ENCODE results near the gene KCNK2. TPM values are rescaled to one million over a fixed set of nuclear protein-coding genes. Genes with fewer than 3 reads are reported as not detected.

Gene KCNK2
- total and polyA plus RNA-seq, 10 of the 15 experiments (the other 5 are each of a cell fraction or from before 2014, with no cell fraction given) = 0.04 to 0.13 (median 0.08) TPM; not detected in 4

GRCh38 chr1:215115760-215116159 is 33.2 kb downstream of the KCNK2 start:
- no TSS peak for BruUV-seq (replicated peaks)
- no peak overlapping the region for H3K9ac ChIP-seq (ENCODE audit: control insufficient read depth, insufficient read depth, low read length)
- H3K4me3 ChIP-seq = no peak overlapping the region
- H2AFZ ChIP-seq (ENCODE audit: control insufficient read depth, low read depth, low read length) = no peak overlapping the region
- in situ Hi-C loops (cut with MboI) = no loop called here
- POLR2A ChIA-PET = interaction anchor here (0.6 kb wide), 1 partner anchor 170 kb away, joined by 3 read pairs; no protein-coding TSS in a partner anchor
- no peaks in the 10 kb centered on the region for H3K79me2 ChIP-seq (ENCODE audit: control insufficient read depth, insufficient read depth, low read length)
- CTCF ChIA-PET = interaction anchor here (1.0 to 1.2 kb wide), 3 partner anchors 12 to 412 kb away, joined by 3 read pairs; no protein-coding TSS in a partner anchor
- no peak for ATAC-seq
- no peaks in the 10 kb centered on the region for H4K20me1 ChIP-seq (ENCODE audit: control insufficient read depth, insufficient read depth)
- 47% methylated on average over 1 of the region's 1 CpG for WGBS (ENCODE audit: insufficient coverage, insufficient replicate concordance, low lambda C conversion rate, missing lambda C conversion rate)
- no peaks in the 10 kb centered on the region for H3K27me3 ChIP-seq (replicated peaks in 1 of 2; ENCODE audit: control insufficient read depth in 2 of 2, insufficient read depth in 2 of 2, low read length in 1 of 2)
- H3K4me1 ChIP-seq (ENCODE audit: control insufficient read depth, insufficient read depth, low read length) = no peaks in the 10 kb centered on the region
- RAD21 ChIA-PET (ENCODE audit: unreplicated experiment) = interaction anchor here (0.6 kb wide), 1 partner anchor 1113 kb away, joined by 3 read pairs; no protein-coding TSS in a partner anchor
- no peak for DNase-seq (ENCODE audit: low read depth, low spot score)
- TF ChIP-seq BACH1 (IDR thresholded peaks at IDR 0.05; ENCODE audit: borderline replicate concordance) (no peak), SMARCA5 (IDR thresholded peaks at IDR 0.05) (no peak), YBX1 (IDR thresholded peaks at IDR 0.05) (no peak), E2F4 (IDR thresholded peaks at IDR 0.05; ENCODE audit: low read depth, low read length) (no peak), SRF (IDR thresholded peaks at IDR 0.05; ENCODE audit: low read depth in 2 of 2, low read length in 2 of 2) (no peak), JUNB (IDR thresholded peaks at IDR 0.05) (no peak), SUPT20H (IDR thresholded peaks at IDR 0.05; ENCODE audit: borderline replicate concordance, control insufficient read depth, low read depth, low read length) (no peak), WRNIP1 (IDR thresholded peaks at IDR 0.05; ENCODE audit: borderline replicate concordance, low read depth, low read length) (no peak), ZBTB11 (CRISPR knock-in tag; IDR thresholded peaks at IDR 0.05) (no peak), MAX (IDR thresholded peaks at IDR 0.05; ENCODE audit: low read depth, low read length) (no peak), IKZF2 (IDR thresholded peaks at IDR 0.05) (no peak), CBX5 (IDR thresholded peaks at IDR 0.05; ENCODE audit: low read depth) (no peak), RELA (IDR thresholded peaks at IDR 0.05; ENCODE audit: borderline replicate concordance, partially characterized antibody) (no peak)
- no peaks in the 10 kb centered on the region for H3K9me3 ChIP-seq (replicated peaks; ENCODE audit: control insufficient read depth, insufficient read depth, low read length)
- H3K27ac ChIP-seq (ENCODE audit: control insufficient read depth, insufficient read depth) = no peak overlapping the region
- no peaks in the 10 kb centered on the region for H3K36me3 ChIP-seq (ENCODE audit: control insufficient read depth in 2 of 2, insufficient read depth in 2 of 2, low read length in 1 of 2)
- H3K4me2 ChIP-seq (ENCODE audit: control insufficient read depth, insufficient read depth) = no peak overlapping the region
- SMC1A ChIA-PET (ENCODE audit: uncharacterized antibody, unreplicated experiment) = interaction anchor here (0.6 kb wide), 1 partner anchor 80 kb away, joined by 3 read pairs; no protein-coding TSS in a partner anchor
- intact Hi-C loops (cut with micrococcal nuclease; ENCODE audit: unreplicated experiment) = no loop called here
- no peak for FAIRE-seq

Data from GM12878 (cell line).